GM12873 (cell line): Measurements from ENCODE around the gene PLEKHA6.

Source experiments
- TF ChIP-seq, protein P1 (sequence below): IDR thresholded peaks from 2 replicates; pipeline ENCODE4 v1.5.1; 2012; ENCODE audit warnings: low read depth, mild to moderate bottlenecking, moderate library complexity, low read length, control low read depth; ENCODE audit not compliant: insufficient read depth; ENCODE audit errors: missing control alignments

PLEKHA6 gene

DNA sequence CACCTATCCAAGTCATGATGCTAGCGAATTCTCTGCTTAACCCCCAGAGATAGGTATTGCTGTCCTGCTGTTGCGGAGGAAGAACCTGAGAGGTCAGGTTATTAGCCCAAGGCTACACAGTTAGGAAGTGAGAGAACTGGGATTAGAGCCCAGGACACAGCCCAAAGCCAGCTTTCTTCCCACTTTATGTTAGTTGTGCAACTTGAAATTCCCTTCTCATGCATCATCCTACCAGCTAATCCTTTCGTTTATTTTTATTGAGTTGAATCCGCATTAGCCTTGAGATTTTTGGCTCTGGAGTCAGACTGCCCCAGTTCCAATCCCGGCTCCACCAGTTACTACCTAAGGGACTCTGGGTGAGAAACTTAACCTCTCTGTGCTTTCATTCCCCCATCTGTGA is 65.4 kb downstream of the PLEKHA6 start:
- TF ChIP-seq, protein P1, sequence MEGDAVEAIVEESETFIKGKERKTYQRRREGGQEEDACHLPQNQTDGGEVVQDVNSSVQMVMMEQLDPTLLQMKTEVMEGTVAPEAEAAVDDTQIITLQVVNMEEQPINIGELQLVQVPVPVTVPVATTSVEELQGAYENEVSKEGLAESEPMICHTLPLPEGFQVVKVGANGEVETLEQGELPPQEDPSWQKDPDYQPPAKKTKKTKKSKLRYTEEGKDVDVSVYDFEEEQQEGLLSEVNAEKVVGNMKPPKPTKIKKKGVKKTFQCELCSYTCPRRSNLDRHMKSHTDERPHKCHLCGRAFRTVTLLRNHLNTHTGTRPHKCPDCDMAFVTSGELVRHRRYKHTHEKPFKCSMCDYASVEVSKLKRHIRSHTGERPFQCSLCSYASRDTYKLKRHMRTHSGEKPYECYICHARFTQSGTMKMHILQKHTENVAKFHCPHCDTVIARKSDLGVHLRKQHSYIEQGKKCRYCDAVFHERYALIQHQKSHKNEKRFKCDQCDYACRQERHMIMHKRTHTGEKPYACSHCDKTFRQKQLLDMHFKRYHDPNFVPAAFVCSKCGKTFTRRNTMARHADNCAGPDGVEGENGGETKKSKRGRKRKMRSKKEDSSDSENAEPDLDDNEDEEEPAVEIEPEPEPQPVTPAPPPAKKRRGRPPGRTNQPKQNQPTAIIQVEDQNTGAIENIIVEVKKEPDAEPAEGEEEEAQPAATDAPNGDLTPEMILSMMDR = no peak

DNA sequence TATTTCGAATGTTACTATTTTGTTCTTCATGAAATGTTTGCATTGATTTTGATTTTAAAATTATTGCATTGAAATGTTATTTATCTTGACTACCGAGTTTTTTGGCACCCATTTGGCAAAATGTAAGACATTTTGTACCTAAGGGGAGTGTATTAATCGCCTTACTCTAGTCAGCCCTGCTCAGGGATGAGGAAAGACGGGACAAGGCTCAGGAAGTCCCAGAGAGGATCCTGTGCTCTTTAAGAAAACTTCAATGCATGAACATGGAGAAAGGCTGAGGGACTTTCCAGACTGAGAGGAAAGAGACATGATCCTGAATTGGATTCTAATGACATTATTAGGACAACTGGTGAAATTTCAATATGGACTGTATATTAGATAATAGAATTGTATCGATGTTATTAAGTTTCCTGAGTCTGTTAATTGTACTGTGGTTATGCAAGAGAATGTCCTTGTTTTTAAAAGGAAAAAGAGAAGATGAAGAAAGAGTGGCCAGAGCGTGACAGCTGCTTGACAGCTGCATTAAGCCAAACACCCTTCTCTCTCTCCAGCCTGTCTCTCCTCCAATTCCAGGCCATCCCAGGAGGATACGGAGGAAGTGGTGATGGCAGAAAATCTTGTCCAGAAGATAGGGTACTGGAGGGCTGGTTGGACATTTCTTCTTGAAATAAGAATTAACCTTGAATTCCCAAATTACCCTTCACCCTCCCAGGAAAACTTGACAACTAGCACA is 66.0 kb downstream of the PLEKHA6 start:
- TF ChIP-seq, protein P1 = no peak

DNA sequence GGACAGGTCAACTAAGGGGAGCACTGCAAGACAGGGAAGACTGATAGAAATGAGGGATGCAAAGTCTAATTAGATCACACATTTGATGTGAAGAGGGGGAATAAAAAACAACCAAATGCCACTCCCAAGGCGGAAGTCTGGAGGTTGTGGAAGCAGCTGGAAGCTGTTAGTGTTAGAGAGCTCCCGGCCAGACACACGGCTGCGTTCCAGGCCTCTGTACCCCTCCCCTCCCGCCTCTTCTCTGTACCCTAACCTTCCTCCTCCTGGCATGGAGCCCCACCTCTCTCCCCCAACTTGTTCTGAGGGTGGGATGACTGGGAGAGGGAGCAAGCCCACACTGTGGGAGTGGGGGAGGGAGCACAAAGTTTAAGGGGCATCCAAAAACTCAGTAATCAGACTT is 67.0 kb downstream of the PLEKHA6 start:
- TF ChIP-seq, protein P1 = no peak

DNA sequence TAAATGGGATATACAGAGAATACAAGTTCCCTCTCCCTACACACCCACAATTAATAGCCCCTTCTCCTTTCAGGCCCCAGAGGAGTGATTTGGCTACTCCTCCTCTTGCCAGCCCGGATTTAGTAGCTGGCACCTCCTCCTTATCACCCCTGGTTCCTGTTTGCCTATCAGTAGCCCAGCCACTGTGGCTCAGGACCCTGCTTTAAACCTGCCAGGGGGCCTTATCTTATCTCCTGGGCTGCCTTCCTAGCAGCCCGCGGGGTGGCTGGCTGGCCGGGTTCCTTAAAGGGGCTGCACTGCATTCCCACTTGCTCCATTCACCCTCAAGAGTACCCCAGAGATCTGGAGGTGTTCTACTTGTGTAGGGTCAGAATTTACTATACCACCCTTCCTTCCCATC is 70.4 kb downstream of the PLEKHA6 start:
- TF ChIP-seq, protein P1 = no peak

DNA sequence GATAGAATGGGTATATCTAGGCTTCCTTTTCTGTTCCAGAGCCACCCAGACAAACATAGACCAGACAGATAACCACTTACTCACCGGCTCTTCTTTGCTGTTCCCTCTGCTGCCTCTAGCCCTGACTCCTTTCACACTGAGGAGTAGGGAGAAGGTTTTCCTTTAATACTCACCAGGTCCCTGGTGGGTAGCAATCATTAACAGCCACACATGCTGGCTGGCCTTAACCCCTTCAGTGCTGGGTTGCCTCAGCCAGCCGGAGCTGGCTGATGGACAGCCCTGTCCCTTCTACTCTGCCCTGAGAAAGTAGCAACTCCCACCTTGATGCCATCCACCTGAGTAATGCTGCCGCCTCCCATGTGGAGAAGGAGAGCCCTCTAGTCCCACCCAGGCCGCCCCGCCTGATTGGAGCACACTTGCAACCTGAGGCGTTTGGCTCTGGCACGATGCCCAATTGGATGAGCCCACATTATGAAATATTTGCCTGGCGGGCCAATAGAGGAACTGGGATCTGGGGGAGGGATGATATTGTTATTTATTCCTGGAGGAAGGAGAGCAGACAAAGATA is 71.6 kb downstream of the PLEKHA6 start:
- TF ChIP-seq, protein P1 = no peak

DNA sequence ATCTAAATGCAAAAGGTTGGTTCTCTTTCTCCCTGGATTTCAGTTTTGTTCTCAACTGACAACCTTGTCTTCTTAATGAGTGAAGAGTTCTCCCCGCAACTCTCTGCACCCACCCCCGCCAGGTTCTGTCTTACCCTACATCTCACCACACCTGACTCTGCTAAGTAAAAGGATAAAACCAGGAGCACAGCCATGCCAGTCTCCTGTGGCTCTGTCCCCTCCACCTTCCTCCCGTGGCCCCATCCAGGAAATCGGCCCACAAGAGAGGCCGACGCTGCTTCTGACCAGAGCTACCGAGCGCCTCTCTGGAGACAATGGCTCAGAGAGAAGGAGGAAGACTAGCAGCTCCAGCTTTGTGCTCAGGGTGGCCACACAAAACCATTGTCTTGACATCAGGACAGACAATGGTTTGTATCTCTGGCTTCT is 72.2 kb downstream of the PLEKHA6 start:
- TF ChIP-seq, protein P1 = no peak

DNA sequence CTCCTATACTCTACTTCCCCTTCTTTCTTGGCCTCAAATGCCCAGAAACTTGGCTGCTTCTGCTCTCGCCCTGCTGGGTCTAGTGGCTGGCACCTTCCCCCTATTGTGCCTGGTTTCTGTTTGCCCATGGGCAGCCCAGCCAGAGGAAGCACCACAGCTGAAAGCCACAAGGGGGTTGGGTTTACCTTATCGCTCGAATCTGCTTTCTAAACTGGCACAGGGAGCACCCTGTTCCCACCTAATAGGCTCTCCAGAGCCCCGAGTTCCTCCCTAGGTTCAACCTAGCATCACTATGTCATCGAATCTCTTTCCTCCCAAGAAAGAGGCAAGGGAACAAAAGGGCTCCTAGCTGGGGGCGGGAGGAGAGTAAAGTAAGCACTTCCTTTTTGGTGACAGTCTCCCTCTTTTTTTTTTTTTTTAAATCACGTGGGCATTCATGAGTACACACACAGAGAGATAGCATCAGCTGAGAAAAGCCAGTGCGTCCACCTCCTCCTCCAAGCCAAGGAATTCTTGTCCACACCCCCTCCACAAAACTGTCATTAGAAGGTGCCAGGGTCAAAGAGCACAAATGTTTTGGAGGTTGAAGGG is 72.8 kb downstream of the PLEKHA6 start:
- TF ChIP-seq, protein P1 = no peak
